Endothelial cell of umbilical vein (primary cell): ENCODE data around the gene IL1R2. TPM values are rescaled to one million over a fixed set of nuclear protein-coding genes. Genes with fewer than 3 reads are reported as not detected.

Experiments
- BruUV-seq: library from RNA; stranded (reverse); fragments of 400-500 nt; replicated peaks from 2 replicates; lab custom pipeline; 2021; lab: Mats Ljungman, UMichigan
- CTCF ChIA-PET: fragments of 300-600, 350-600 bp; sonication (Branson Sonifier 250); formaldehyde crosslinking; loops from one replicate; lab custom pipeline; 2021; ENCODE audit warnings: antibody characterized with exemption, inconsistent platforms; lab: Charles Lee
- POLR2A ChIA-PET: fragments of 300-600, 350-600 bp; sonication (Branson Sonifier 250); formaldehyde crosslinking; loops from one replicate; lab custom pipeline; 2021; ENCODE audit warnings: antibody characterized with exemption, inconsistent platforms; lab: Charles Lee
- DNase-seq: peaks from one replicate; pipeline ENCODE4 v3.0.0-alpha.2; 2011; ENCODE audit warnings: low read depth, low spot score
- FAIRE-seq: peaks from 2 replicates; lab custom pipeline; 2011; peaks lifted over from hg19 to GRCh38; lab: Jason Lieb, UNC
- H2AFZ ChIP-seq: 2 replicates; pipeline ENCODE4 v1.6.0; 2012; ENCODE audit warnings: low read depth, low read length, control low read depth, inconsistent platforms
- H3K27ac ChIP-seq: 2 replicates; pipeline ENCODE4 v1.5.1; 2011; ENCODE audit warnings: low read depth, mild to moderate bottlenecking, control low read depth, low read length, moderate library complexity; ENCODE audit not compliant: insufficient read depth
- H3K27me3 ChIP-seq, 2 experiments: 2 replicates each; pipeline versions ENCODE4 v1.6.0 to v1.6.1; 2011; ENCODE audit warnings: low read length in 2 of 2, mixed read lengths in 1 of 2; ENCODE audit not compliant: control insufficient read depth in 2 of 2, insufficient read depth in 2 of 2
- H3K36me3 ChIP-seq, 2 experiments: 2 replicates in 1 of 2; 3 replicates in 1 of 2; pipeline ENCODE4 v1.5.1; 2011; ENCODE audit warnings: low read length in 2 of 2, mild to moderate bottlenecking in 1 of 2, moderate library complexity in 1 of 2; ENCODE audit not compliant: control insufficient read depth in 2 of 2, insufficient read depth in 2 of 2; ENCODE audit errors: extremely low read depth in 1 of 2
- H3K4me1 ChIP-seq: 3 replicates; pipeline ENCODE4 v1.5.1; 2011; ENCODE audit warnings: mild to moderate bottlenecking, low read length; ENCODE audit not compliant: control insufficient read depth, insufficient read depth; ENCODE audit errors: extremely low read depth
- H3K4me2 ChIP-seq: 2 replicates; pipeline ENCODE4 v1.6.1; 2011; ENCODE audit warnings: low read length, control low read depth, mixed read lengths; ENCODE audit not compliant: insufficient read depth
- H3K4me3 ChIP-seq, 3 experiments: fragments of 200-600 bp in 1 of 3; sonication (generic), shearing (Covaris generic) in 1 of 3; replicated peaks in 1 of 3; 2 replicates each; pipeline ENCODE4 v1.5.1; 2011 to 2016; ENCODE audit warnings: control low read depth in 3 of 3, low read length in 3 of 3, mild to moderate bottlenecking in 2 of 3, inconsistent platforms in 1 of 3, low read depth in 1 of 3, moderate library complexity in 1 of 3; ENCODE audit not compliant: insufficient read depth in 1 of 3
- H3K79me2 ChIP-seq: 2 replicates; pipeline ENCODE4 v1.6.0; 2012; ENCODE audit warnings: low read length, inconsistent platforms; ENCODE audit not compliant: control insufficient read depth, insufficient read depth
- H3K9ac ChIP-seq: replicated peaks from 2 replicates; pipeline ENCODE3; 2011; ENCODE audit warnings: low read length, control low read depth; ENCODE audit not compliant: insufficient read depth; ENCODE audit errors: extremely low read depth
- H3K9me1 ChIP-seq: replicated peaks from 3 replicates; pipeline ENCODE4 v1.6.0; 2011; ENCODE audit warnings: mild to moderate bottlenecking, low read length; ENCODE audit not compliant: control insufficient read depth, insufficient read depth; ENCODE audit errors: extremely low read depth
- H3K9me3 ChIP-seq: replicated peaks from 2 replicates; pipeline ENCODE4 v1.5.1; 2012; ENCODE audit warnings: low read length, inconsistent platforms; ENCODE audit not compliant: control insufficient read depth, insufficient read depth
- H4K20me1 ChIP-seq: replicated peaks from 2 replicates; pipeline ENCODE3; 2011; ENCODE audit warnings: mild to moderate bottlenecking, low read length; ENCODE audit not compliant: control insufficient read depth, insufficient read depth; ENCODE audit errors: extremely low read depth
- CTCF ChIP-seq, 2 donors: IDR thresholded peaks; 1 replicate in 1 of 2; 2 replicates in 1 of 2; pipeline ENCODE4 v1.5.1; 2011; ENCODE audit warnings: low read length in 2 of 2, mild to moderate bottlenecking in 2 of 2, moderate library complexity in 2 of 2, control low read depth in 1 of 2, inconsistent platforms in 1 of 2, low read depth in 1 of 2; ENCODE audit not compliant: insufficient read depth in 1 of 2; ENCODE audit errors: extremely low read depth in 1 of 2
- EZH2 ChIP-seq: IDR thresholded peaks from 2 replicates; pipeline ENCODE4 v1.6.1; 2012; ENCODE audit warnings: borderline replicate concordance, low read depth, mild to moderate bottlenecking, moderate library complexity, low read length, inconsistent platforms; ENCODE audit not compliant: severe bottlenecking
- FOS ChIP-seq: IDR thresholded peaks from 2 replicates; pipeline ENCODE4 v1.6.1; 2011; ENCODE audit warnings: mild to moderate bottlenecking, low read length, moderate library complexity, borderline replicate concordance; ENCODE audit not compliant: insufficient read depth
- GATA2 ChIP-seq: IDR thresholded peaks from 2 replicates; pipeline ENCODE4 v1.7.0; 2011; ENCODE audit warnings: low read depth, mild to moderate bottlenecking, moderate library complexity, mixed read lengths, low read length; ENCODE audit not compliant: insufficient read length, insufficient read depth
- JUN ChIP-seq: IDR thresholded peaks from 2 replicates; pipeline ENCODE4 v1.6.1; 2011; ENCODE audit warnings: borderline replicate concordance, low read depth; ENCODE audit not compliant: insufficient read length, insufficient read depth
- MAX ChIP-seq: IDR thresholded peaks from 2 replicates; pipeline ENCODE4 v1.6.1; 2011; ENCODE audit not compliant: insufficient read depth, insufficient read length
- MYC ChIP-seq: IDR thresholded peaks from one replicate; pipeline ENCODE4 v1.6.1; 2011; ENCODE audit warnings: mild to moderate bottlenecking, low read depth, low read length
- dilution Hi-C: fragments of 300-500 bp; cut with MboI; formaldehyde crosslinking; loops from one replicate; pipeline ENCODE4 v1.15.0; 2019; ENCODE audit warnings: low sequenced_read_pairs; ENCODE audit not compliant: extremely low pct_ligation_motif_present
- intact Hi-C: fragments of 100-400 bp; cut with micrococcal nuclease; formaldehyde crosslinking; loops from one replicate; pipeline ENCODE4 v1.10.0; 2022
- polyA plus RNA-seq, 4 experiments: library from polyadenylated mRNA; depleted of rRNA in 3 of 4; stranded (reverse) in 3 of 4; unstranded in 1 of 4; fragments of >200 nt; gene quantifications; 2 replicates each; pipeline versions ENCODE4 v1.2.1 to v1.2.3, GENCODE V29; 2011 to 2012; ENCODE audit warnings: missing spikeins in 1 of 4
- total RNA-seq: library from RNA; stranded (reverse); gene quantifications from 2 replicates; pipeline ENCODE4 v1.2.3, GENCODE V29; 2021

IL1R2 gene
- total and polyA plus RNA-seq, 2 donors (not counting 3 experiments of a cell fraction or from before 2014, with no cell fraction given) = not detected

- Histone ChIP-seq H3K27me3 (no peaks in the 10 kb centered on the region), H3K79me2 (no peaks in the 10 kb centered on the region), H3K4me3 (no peak overlapping the region), H3K4me2 (no peak overlapping the region), H3K27ac (no peak overlapping the region), H2AFZ (no peak overlapping the region), H3K9me3 (no peaks in the 10 kb centered on the region), H3K9ac (no peak overlapping the region), H4K20me1 (no peaks in the 10 kb centered on the region), H3K9me1 (no peaks in the 10 kb centered on the region), H3K36me3 (no peaks in the 10 kb centered on the region), H3K4me1 (peaks cover 18% of the 10 kb centered on the region)
- dilution Hi-C loops = no loop called here
- intact Hi-C loops = no loop called here
- POLR2A ChIA-PET = no interaction called here
- FAIRE-seq (no peak), DNase-seq (no peak)
- TF ChIP-seq CTCF (IDR thresholded peaks at IDR 0.05; ENCODE audit: extremely low read depth in 1 of 2, insufficient read depth in 1 of 2, low read depth in 1 of 2, low read length in 2 of 2) = no peak
- no peak for TF ChIP-seq EZH2
- no peak for TF ChIP-seq MYC
- no peak for TF ChIP-seq JUN
- TF ChIP-seq FOS = no peak
- TF ChIP-seq GATA2 = no peak
- no peak for TF ChIP-seq MAX
- BruUV-seq = no TSS peak
- CTCF ChIA-PET = interaction anchor here (0.6 kb wide), 1 partner anchor 18 kb away, joined by 3 read pairs; no protein-coding TSS in a partner anchor
Measured at GRCh38 chr2:102044235-102044896, 52.6 kb downstream of the IL1R2 start.
